GM19099 (cell line): ENCODE data around the gene EIPR1.

ENCODE experiments used
- POLR2A ChIP-seq: IDR thresholded peaks from 3 replicates; pipeline ENCODE4 v1.6.1; 2011; ENCODE audit warnings: low read depth; ENCODE audit not compliant: insufficient read length; ENCODE audit errors: extremely low read depth

The EIPR1 gene

DNA sequence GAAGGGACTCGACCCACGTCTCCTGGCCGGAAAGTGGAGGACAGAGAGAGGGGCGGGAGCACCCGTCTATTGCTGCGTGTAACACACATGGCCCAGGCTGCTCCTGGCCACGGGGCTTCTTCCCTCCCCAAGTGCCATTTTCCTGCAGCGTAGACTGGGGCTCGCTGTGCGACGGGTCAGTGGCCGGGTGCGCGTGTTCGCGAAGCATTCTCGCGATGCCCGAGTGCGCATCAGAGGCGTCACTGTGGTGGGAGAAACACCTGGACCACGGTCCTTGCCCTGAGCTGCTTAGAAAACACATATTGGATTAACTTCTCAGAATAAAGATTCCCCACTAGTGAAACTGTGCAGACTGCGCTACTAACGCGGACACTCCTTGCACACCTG lies 200.8 kb downstream of the EIPR1 start:
- TF ChIP-seq POLR2A: no peak

DNA sequence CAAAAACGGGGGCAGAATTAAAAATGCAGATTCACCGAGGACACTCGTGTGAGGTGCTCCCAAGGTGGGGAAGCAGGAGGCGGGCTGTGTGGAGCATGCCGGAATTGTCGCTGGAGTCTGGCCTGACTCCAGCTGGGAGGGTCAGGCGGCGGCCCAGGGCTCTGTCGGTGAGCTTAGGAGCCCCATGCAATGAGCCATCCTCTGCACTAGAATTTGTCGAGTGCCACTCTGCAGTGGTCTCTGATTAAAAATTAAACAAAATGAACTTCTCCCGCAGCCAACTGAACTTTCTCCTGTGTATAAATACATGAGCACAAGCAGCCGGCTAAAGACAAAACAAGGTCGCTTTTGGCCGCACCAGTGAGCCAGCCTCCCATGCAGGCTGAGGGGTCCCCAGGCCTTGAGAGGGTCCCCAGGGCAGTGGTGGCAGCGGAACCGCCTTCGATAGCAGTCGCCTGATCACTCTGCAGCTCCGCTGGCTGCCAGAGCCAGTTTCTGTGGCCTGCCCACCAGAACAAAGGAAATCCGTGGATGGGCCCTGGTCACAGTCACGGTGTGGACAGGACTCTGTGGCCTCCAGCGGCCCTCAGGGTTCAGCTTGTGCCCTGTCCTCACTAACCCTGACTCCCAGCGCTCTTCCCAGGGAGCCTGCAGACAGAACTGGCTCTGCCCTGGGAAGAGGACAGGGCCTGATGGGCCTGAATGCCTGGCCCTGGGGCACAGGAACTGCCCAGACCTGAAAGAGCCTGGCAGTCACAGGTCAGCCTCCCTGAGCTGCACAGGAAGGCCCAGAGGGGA lies 201.3 kb downstream of the EIPR1 start:
- TF ChIP-seq POLR2A: no peak

DNA sequence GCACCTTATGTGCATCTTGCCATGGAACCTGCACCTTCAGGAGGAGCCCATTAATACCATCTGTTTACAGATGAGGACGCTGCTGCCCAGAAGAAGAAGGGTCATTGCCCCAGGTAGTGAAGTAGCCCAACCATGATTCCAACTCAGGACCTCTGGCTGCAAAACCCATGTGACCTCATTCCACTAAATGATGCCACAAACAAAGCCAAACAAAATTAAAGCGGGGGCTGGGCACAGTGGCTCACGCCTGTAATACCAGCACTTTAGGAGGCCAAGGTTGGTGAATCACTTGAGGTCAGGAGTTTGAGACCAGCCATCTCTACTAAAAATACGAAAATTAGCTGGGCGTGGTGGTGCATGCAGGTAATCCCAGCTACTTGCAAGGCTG lies 202.1 kb downstream of the EIPR1 start:
- TF ChIP-seq POLR2A: no peak

DNA sequence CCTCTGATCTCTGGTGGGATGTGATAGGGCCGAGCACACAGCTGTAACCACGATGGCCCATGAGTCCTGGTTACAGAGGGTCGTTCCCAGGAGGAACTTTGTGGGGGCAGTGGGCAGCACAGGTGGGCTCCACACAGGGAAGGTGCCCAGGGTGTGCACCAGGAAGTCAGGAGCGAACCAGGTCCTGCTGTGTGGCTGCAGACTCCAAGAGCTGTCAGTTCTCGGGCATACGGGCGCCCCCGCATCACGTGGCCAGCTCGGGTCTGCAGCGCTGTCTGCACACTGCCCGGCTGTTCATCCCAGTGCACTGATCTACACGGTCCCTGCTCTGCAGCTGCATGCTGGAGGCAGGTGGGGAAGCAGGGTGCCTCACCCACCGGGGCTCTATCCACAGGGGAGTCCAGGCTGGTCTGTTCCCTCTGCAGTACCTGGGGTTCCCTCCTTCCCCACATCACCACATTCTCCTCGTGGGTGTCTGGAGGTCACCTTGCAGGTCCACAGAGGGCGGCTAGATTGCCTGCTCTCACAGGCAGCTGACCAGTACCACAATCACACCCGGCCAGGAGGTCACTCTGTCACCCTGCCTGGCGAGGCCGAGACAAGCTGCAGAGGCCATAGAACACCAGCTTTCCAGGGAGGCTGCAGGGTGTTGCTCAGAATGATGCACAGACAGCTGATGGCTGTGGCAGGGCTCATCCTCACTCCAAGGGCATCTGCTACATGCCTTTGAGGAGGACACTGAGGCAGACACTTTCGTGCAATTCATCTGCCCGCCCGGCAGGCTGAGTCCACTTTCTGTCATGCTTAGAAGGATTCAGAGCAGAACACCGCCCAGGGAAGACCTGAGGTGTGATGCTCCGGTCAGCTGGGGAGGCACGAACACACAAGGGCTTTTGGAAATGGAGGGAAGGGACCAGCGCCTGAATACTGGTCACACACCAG lies 202.7 kb downstream of the EIPR1 start:
- TF ChIP-seq POLR2A: no peak

DNA sequence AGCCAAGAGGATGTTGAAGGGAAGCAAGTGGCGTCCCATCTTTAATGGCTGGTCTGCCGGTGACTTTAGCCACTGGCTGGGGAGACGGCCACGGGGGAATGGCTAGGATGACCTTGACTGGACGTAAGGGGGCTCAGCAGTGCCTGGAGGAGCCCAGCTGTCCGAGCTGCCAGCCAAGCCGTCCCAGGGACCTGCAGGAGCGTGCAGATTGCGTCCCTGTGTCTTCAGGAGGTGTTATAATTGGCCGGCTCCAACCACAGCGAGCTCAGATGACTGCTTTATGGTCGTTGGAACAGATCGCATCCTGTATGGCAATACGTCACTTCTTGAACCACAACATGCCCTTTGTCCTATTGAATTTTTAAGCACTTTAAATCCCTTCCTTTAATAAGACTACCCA lies 204.6 kb downstream of the EIPR1 start:
- TF ChIP-seq POLR2A: no peak

DNA sequence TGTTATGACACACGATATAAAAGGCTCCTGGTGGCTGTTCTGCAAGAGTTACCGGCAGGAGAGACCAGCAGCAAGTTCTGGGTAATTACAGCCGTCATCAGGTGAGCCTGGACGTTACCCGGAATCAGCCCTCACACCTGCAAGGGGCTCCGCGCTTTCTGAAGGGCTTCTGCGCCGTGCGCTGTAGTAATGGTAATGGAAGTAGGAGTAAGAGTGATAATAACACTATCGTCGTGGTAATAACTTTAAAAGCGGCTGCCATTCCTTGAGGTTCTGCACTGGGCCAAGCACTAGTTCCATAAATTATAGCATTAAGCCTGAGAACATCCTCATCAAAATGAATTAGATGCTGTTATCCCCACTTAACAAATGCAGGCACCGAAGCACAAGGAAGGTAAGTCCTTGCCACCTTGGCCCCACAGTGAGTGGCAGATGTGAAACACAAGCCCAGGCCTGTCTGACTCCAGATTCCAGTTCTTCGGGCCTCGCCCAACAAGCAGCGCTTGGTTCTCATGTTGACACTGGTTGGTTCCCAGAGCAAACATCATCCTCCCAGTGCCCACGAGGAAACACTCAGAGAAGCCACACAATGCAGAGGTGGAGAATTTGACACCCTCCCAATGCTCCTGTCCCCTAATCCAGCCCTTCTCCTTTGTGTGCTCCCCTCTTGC lies 205.2 kb downstream of the EIPR1 start:
- TF ChIP-seq POLR2A: no peak

DNA sequence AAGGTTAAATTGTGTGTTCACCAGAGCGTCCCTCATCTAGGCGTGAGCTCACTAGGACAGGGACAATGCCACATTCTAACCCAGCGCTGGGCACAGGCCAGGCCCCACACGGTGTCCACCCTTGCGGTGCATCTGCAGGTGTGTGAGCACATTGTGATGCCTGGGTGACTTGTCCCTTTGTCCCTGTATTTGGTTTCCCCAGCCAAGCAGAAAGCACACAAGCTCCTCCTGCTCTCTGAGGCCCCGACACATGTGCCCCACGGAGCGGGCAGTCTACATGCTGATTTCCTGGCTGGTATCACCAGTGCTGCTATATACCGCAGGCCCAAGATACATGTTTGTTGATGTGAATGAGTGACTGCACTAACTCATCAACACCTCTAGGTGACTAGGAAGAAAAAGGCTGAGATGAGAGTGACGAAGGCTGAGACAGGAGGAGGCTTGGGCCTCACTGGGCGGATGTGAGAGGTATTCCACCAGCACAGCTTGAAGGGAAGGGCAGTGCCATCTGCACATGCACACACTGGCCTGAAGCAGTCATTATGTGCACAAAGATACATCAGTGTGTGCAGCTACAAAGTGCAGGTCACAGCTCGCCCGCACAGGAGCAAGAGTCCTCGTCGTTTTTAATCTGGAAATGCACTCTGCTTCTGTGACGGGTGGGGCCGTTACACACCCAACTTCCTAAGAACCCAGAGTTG lies 205.9 kb downstream of the EIPR1 start:
- TF ChIP-seq POLR2A: no peak

DNA sequence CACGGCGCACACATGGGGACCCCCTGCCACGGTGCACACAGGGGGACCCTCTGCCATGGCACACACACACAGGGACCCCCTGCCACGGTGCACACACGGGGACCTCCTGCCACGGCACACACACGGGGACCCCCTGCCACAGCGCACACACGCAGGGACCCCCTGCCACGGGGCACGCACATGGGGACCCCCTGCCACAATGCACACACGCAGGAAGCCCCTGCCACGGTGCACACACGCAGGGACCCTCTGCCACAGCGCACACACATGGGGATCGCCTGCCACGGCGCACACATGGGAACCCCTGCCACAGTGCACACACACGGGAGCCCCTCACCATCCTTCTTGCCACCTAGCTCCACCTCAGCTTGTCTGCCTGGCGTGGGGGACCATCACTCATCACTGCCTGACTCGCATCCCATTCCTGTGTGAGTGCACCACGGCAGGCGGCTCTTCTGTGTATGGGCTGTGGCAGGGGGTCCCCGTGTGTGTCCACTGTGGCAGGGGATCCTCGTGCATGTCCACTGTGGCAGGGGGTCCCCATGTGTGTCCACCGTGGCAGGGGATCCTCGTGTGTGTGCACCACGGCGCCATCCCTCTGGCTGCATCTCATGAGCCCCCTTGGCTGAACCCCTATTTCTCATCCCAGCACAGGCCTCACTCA lies 206.7 kb downstream of the EIPR1 start:
- no peak for TF ChIP-seq POLR2A

DNA sequence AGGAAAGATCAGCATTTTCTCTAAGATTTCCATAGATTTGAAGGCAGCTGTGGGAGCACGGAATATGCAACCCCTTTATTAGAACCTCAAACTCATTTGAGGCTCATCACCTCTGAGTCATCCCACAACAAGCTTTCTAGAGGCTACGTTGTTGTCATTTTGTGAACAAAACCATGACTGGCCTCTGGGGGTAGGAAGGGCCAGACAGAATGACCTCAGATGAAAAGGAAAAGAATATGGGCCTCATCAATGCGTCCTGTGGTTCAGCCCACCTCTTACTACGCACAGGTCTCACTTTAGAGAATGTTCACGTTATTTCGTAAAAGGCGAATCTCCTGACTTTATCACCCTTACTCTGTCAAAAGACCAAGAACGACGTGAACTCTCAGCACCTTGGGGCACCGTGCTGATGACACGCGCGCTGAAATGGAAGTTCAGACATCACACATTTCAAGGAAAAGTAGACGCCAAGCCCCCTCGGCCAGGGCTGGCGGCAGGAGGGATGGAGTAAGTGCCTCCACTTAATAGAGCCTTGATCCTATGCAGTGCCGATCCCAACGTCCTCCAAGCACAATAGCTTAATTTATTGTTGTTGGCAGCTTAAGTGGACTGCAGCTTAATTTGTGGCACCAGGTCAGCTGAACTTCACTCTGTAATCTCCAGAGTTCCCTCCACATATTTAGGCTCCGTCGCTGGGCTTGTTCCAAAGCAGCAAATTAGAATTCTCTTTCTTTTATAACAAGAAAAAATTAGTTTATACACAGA lies 208.3 kb downstream of the EIPR1 start:
- no peak for TF ChIP-seq POLR2A

DNA sequence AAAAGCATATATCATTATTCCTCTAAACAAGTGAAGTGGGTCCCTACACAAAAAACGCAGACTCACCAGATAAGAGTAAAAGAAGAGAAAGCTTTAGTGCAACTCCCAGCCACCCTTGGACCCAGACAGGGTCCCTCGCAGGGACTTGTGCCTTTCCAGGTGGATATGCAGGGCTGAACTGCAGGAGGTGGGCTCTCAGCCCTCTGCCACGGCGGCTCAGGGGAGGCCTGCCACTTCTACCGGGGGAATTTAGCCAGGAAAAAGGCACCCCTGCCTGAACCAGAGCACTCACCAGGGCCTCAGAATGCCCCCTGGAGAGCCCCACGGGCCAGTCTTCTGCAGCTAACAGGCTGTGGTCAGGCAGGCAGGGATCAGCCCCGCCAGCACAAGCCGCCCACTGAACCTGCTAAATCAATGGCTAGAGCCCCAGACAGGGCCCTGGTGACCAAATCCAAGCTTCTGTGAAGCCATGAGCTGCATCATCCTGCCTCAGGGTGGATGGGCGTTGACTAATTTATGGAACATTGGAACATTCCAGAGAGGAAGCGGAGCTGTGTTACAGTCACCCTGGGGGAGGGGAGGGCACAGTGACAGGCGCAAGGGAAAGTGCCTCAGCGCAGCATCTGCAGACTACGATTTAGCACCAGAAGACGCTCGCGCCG lies 209.3 kb downstream of the EIPR1 start:
- no peak for TF ChIP-seq POLR2A

DNA sequence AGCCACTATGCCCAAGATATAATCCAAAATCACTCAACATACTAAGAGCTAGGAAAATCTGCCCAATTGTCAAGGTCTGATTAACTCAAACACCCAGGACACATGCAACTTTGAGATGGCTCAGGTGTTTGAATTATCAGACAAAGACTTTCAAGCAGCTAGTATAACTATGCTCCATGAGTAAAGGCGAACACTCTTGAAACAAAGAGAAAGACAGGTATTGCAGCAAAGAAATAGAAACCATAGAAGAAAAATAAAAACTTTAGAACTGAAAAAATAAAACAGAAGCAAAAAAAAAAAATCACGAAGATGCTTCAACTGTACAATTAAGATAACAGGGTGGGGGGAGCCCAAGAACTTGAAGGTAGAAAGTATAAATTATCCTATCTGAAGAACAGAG lies 214.2 kb downstream of the EIPR1 start:
- TF ChIP-seq POLR2A: no peak

DNA sequence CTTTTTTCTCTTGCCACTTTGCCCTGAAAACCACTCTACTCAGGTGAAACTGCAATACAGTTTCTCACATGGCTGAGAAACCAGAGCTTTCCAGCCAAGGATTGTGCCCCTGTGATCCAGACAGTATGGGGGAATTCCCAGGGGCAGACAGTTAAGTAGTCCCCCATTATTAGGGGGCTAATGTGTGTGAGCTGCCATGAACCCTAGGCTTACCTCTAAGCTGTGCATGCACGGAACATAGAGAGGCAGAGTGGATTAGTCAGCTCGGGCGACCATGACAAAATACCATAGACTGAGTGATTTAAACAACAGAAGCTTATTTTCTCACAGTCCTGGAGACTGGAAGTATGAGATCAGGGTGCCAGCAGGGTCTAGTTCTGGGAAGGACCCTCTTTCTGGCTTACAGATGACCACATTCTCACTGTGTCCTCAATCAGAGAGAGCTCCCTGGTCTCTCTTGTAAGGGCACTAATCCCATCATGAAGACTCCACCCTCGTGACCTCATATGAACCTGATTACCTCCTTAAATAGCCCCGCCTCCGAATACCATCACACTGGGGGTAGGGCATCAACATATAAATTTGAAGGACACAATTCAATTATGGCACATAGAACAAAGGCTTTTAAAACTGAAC lies 215.1 kb downstream of the EIPR1 start:
- no peak for TF ChIP-seq POLR2A

DNA sequence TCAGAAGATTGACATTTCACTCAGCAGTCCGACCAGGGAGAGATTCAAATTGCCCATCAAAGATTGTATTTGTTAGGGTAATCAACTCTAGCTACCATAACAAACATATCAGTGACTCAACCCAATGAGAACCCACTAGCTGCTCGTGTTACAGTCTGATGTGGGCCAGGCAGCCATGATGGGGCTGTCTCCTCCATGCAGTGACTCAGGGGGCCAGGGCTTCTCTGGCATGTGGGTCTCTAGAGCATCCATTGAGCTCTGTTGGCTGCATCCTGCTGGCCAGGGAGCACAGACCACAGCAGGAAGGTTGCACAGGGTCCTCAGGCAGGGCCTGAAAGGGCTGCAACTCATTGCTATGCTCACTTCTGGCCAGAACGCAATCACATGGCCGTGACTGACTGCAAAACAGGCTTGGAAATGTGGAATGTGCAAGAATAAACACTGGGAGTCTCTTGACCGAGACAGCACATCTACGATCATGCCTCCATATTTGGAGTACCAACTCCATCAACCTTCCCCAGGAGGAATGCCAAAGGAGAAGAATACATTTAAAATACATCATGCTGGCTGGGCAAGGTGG lies 216.8 kb downstream of the EIPR1 start:
- TF ChIP-seq POLR2A: no peak
